ENCODE data around the gene CATSPER4. TPM values are rescaled to one million over a fixed set of nuclear protein-coding genes. Genes with fewer than 3 reads are reported as not detected.

Gene CATSPER4
- total and polyA plus RNA-seq, 2 experiments from 2014 or later: 0.50 TPM; not detected in 1

- Histone ChIP-seq H3K36me3 (no peaks in the 10 kb centered on the region), H3K27ac (no peak overlapping the region), H3K4me1 (ENCODE audit: low read depth) (no peaks in the 10 kb centered on the region), H3K9me3 (ENCODE audit: low read depth) (no peaks in the 10 kb centered on the region), H3K4me3 (no peak overlapping the region), H3K27me3 (no peaks in the 10 kb centered on the region)
- no peak for DNase-seq (ENCODE audit: low read depth in 1 of 2, low spot score in 1 of 2)
- TF ChIP-seq CTCF (IDR thresholded peaks at IDR 0.05; ENCODE audit: low read depth, low read length): no peak
These were observed 5.5 kb upstream of the CATSPER4 start for GRCh38 chr1:26184883-26185282.

- Histone ChIP-seq H3K36me3 (no peaks in the 10 kb centered on the region), H3K27me3 (no peaks in the 10 kb centered on the region), H3K4me3 (no peak overlapping the region), H3K4me1 (ENCODE audit: low read depth) (peaks cover 4% of the 10 kb centered on the region), H3K9me3 (ENCODE audit: low read depth) (no peaks in the 10 kb centered on the region), H3K27ac (no peak overlapping the region)
- no peak for DNase-seq (ENCODE audit: low read depth in 1 of 2, low spot score in 1 of 2)
- TF ChIP-seq CTCF (IDR thresholded peaks at IDR 0.05; ENCODE audit: low read depth, low read length): no peak
These were observed 2.5 kb upstream of the CATSPER4 start for GRCh38 chr1:26187882-26188281.

- Histone ChIP-seq H3K9me3 (ENCODE audit: low read depth) (no peaks in the 10 kb centered on the region), H3K4me3 (no peak overlapping the region), H3K36me3 (no peaks in the 10 kb centered on the region), H3K4me1 (ENCODE audit: low read depth) (peaks cover 4% of the 10 kb centered on the region), H3K27me3 (no peaks in the 10 kb centered on the region), H3K27ac (no peak overlapping the region)
- no peak for TF ChIP-seq CTCF (IDR thresholded peaks at IDR 0.05; ENCODE audit: low read depth, low read length)
- DNase-seq (ENCODE audit: low read depth in 1 of 2, low spot score in 1 of 2): no peak
These were observed 1.9 kb upstream of the CATSPER4 start for GRCh38 chr1:26188477-26188876.

- H3K9me3 ChIP-seq (ENCODE audit: low read depth): no peaks in the 10 kb centered on the region
- TF ChIP-seq CTCF (IDR thresholded peaks at IDR 0.05; ENCODE audit: low read depth, low read length): no peak
- no peak for DNase-seq (ENCODE audit: low read depth in 1 of 2, low spot score in 1 of 2)
These were observed 1.1 kb upstream of the CATSPER4 start for GRCh38 chr1:26189331-26189730.

GRCh38 chr1:26189751-26190275, 589 bp upstream of the CATSPER4 start:
- no peak overlapping the region for H3K4me3 ChIP-seq
- no peaks in the 10 kb centered on the region for H3K9me3 ChIP-seq (ENCODE audit: low read depth)
- no peaks in the 10 kb centered on the region for H3K36me3 ChIP-seq
- no peak for DNase-seq (ENCODE audit: low read depth in 1 of 2, low spot score in 1 of 2)
- TF ChIP-seq CTCF (IDR thresholded peaks at IDR 0.05; ENCODE audit: low read depth, low read length): no peak
- H3K27ac ChIP-seq: no peak overlapping the region
- H3K4me1 ChIP-seq (ENCODE audit: low read depth): peaks cover 4% of the 10 kb centered on the region
- no peaks in the 10 kb centered on the region for H3K27me3 ChIP-seq

More at GRCh38 chr1:26189331-26189730, 1.1 kb upstream of the CATSPER4 start:
- Histone ChIP-seq H3K27ac (no peak overlapping the region), H3K4me3 (no peak overlapping the region), H3K36me3 (no peaks in the 10 kb centered on the region), H3K4me1 (ENCODE audit: low read depth) (peaks cover 4% of the 10 kb centered on the region), H3K27me3 (no peaks in the 10 kb centered on the region)
